ENCODE measurements around the gene ARHGEF9.

The ARHGEF9 gene

DNA sequence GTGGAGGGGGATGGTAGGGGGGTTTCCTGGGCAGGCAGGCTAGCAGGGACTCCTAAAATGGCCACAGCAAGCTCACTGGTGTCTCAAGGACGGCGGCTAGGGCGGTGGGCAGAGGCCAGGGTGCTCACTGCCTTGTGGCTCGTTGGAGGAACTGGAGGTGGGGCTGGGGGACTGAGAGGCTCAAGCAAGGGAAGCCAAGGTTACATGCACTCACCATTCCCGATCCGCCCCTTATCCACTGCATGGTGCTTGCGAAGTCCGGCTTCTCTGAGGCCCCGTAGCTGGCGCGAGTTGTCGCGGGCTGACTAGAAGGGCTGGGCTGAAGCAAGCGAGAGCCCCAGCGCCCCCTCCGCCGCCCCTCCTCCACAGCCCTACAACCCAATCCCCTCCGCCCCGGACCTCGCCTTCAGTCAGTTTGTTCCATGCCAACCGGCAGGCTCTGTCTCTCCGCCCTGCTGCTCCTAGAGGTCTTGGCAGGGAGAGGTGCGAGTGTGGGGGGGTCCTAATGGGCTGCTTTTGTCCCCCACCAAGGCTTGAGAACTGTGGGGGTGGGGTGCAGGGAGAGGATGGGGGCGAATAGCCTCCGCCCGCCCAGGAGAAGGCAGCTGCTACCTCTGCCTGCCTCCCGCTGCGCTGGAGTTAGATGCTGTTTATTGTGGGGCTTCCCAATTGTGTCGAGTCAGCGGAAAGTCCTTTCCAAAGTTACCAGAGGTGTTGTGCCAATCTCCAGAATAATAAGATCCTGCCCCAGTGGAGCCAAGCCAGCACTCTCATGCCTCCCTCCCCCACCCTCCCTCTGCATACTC, at the start of gene ARHGEF9:
ARHGEF9 (minus strand) TSS at position 313 of the 806 bp plus-strand sequence; CDS start at position 244, 69 bp downstream.
- TF ChIP-seq, protein P1, sequence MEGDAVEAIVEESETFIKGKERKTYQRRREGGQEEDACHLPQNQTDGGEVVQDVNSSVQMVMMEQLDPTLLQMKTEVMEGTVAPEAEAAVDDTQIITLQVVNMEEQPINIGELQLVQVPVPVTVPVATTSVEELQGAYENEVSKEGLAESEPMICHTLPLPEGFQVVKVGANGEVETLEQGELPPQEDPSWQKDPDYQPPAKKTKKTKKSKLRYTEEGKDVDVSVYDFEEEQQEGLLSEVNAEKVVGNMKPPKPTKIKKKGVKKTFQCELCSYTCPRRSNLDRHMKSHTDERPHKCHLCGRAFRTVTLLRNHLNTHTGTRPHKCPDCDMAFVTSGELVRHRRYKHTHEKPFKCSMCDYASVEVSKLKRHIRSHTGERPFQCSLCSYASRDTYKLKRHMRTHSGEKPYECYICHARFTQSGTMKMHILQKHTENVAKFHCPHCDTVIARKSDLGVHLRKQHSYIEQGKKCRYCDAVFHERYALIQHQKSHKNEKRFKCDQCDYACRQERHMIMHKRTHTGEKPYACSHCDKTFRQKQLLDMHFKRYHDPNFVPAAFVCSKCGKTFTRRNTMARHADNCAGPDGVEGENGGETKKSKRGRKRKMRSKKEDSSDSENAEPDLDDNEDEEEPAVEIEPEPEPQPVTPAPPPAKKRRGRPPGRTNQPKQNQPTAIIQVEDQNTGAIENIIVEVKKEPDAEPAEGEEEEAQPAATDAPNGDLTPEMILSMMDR (IDR thresholded peaks at IDR 0.05), result no peak

DNA sequence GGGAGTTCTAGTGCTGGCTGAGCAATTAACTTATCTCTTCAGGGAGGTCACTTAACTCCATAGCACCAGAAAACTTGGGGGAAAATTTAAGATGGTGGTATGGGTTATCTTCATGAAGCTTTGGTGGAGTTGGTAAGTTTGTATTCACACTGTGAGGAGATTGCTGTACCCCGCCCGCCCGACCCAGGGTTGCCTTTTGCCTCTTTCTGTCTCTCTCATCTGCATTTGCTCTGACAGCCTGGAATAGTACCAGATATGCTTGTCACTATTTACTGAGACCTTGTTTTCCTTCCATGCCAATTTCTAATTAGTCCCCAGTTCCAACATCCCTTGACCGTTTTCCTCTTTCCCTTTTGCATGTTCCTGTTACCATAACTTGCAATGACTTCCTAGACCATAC, 33.1 kb upstream of the ARHGEF9 start:
- TF ChIP-seq, protein P1 (IDR thresholded peaks at IDR 0.05), result no peak

DNA sequence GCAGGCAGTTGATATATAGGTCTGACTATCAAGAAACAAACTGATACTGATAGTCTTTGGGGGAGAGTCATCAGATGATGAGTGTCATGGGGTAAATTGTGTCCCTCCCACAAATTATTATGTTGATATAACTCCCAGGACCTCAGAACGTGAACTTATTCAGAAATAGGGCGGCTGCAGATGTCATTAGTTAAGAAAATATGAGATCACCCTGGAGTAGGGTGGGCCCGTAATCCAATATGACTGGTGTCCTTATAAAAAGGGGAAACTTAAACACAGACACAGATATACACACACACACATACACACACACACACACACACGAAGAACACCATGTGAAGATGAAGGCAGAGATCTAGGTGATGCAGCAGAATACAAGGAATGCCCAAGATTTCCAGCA, 32.7 kb upstream of the ARHGEF9 start:
- TF ChIP-seq, protein P1 (IDR thresholded peaks at IDR 0.05), result no peak

DNA sequence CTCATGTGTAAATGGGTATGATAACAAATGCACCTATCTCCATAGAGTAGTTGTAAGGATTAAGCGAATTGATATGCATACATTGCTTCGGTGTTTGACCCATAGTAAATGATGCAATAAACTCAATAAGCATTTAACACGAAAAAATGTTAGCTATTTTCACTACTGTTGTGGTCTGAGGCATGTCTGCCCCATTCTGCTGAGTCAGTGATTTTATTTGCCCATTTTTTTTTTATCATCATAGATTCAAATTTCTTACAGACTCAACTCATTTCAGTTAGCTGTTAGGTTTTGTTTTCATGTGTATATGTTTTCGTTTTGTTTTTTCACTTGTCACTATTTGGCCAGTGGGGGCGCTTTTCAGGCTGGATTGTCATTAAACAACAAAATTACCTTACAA, 27.8 kb upstream of the ARHGEF9 start:
- TF ChIP-seq, protein P1 (IDR thresholded peaks at IDR 0.05), result no peak

DNA sequence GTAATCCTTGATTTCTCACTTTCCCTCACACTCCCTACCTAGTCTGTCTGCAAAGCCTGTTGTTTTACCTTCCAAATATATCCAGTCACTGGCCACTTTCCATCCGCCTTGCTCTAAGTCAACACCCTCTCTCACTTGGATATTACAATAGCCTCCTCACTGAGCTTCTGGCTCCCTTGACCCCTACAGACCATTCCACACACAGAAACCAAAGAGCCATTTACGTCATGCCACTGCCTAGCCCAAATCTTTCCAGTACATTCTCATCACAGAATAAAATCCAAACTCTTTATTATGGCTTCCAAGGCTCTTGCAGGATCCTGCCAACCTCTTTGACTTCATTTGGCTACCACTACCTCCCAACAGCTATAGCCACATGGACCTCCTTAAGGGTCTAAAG, 25.7 kb upstream of the ARHGEF9 start:
- TF ChIP-seq, protein P1 (IDR thresholded peaks at IDR 0.05), result no peak

DNA sequence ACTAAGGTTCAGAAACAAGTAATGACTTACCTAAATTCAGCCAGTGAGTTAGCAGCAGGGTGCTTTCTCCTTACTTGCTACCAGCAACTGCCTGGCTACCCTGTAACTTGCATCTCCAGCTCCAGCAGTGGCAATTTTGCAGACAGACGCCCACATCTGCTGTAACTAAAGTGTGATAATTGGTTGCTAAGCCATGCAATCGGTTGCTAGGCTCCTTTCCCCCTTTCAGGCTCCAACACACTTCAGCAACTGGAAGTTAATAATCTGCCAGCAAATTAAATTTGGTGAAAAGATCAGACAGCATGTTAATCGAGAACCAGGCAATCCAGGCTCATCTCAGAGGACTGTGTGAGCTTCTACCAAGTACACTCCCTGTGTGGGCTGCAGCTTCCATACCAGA, 24.2 kb upstream of the ARHGEF9 start:
- TF ChIP-seq, protein P1 (IDR thresholded peaks at IDR 0.05), result no peak

DNA sequence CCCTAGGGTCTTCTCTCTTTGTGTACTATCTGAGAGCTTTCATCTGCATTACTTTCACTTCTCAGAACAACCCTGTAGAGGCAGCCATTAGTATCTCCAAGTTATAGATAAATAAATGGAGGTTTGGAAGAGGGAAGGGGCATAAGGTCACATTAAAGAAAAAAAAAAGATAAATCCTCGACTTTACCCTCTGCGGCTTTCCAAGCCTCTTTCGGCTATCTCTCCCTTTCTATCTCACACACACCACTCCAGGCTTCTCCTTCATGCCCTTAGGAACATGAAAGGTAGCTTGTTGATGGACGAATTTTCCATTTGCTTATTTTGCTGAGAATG, 660 bp upstream of the ARHGEF9 start:
- TF ChIP-seq, protein P1 (IDR thresholded peaks at IDR 0.05), result no peak
